ENCODE results near the gene KIRREL2. TPM values are rescaled to one million over a fixed set of nuclear protein-coding genes. Genes with fewer than 3 reads are reported as not detected.

Gene KIRREL2
- polyA plus RNA-seq, 1 experiment, result not detected

DNA sequence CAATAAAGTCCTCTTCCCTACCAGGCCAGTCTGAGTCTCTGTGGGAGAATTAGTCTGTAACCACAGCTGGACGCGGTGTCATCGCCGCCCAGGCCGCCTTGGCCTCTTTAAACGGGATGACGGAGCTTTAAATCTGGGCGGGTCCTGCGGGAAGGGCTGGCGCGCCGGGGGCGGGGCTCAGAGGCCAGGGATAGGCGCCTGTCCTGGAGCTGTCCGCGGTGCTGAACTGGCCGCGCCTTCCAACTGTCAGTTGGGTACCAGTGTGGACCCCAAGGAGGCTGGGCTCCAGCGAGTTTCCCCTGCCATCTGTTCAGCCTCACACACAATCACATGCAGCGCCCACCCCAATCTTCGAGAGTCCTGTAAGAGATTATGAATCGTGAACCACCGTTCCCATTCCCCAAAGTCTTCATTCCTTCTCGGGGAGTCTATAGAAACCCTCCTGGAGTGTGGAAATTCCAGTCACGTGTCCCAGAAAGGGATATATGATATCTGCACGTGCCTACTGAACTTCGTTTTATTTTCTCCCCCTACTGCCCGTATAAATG, 23.1 kb downstream of the KIRREL2 start:
- TF ChIP-seq, protein P1, sequence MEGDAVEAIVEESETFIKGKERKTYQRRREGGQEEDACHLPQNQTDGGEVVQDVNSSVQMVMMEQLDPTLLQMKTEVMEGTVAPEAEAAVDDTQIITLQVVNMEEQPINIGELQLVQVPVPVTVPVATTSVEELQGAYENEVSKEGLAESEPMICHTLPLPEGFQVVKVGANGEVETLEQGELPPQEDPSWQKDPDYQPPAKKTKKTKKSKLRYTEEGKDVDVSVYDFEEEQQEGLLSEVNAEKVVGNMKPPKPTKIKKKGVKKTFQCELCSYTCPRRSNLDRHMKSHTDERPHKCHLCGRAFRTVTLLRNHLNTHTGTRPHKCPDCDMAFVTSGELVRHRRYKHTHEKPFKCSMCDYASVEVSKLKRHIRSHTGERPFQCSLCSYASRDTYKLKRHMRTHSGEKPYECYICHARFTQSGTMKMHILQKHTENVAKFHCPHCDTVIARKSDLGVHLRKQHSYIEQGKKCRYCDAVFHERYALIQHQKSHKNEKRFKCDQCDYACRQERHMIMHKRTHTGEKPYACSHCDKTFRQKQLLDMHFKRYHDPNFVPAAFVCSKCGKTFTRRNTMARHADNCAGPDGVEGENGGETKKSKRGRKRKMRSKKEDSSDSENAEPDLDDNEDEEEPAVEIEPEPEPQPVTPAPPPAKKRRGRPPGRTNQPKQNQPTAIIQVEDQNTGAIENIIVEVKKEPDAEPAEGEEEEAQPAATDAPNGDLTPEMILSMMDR (IDR thresholded peaks at IDR 0.05; ENCODE audit: low read depth, low read length), result no peak
- CTCF ChIA-PET, result no interaction called here
- Histone ChIP-seq H3K27me3 (ENCODE audit: control insufficient read depth, insufficient read depth, low read length) (no peaks in the 10 kb centered on the region), H3K27ac (ENCODE audit: low read depth, low read length) (no peak overlapping the region), H3K9me3 (ENCODE audit: control insufficient read depth, insufficient read depth, low read length) (no peaks in the 10 kb centered on the region), H3K4me3 (ENCODE audit: low read depth, low read length) (no peak overlapping the region)
- peak; percentile 63 for DNase-seq (ENCODE audit: low read depth, low spot score)
- POLR2A ChIA-PET, result interaction anchor here (0.6 to 1.0 kb wide), 4 partner anchors 10 to 57 kb away, joined by 3 to 4 read pairs (median 3); no protein-coding TSS in a partner anchor

DNA sequence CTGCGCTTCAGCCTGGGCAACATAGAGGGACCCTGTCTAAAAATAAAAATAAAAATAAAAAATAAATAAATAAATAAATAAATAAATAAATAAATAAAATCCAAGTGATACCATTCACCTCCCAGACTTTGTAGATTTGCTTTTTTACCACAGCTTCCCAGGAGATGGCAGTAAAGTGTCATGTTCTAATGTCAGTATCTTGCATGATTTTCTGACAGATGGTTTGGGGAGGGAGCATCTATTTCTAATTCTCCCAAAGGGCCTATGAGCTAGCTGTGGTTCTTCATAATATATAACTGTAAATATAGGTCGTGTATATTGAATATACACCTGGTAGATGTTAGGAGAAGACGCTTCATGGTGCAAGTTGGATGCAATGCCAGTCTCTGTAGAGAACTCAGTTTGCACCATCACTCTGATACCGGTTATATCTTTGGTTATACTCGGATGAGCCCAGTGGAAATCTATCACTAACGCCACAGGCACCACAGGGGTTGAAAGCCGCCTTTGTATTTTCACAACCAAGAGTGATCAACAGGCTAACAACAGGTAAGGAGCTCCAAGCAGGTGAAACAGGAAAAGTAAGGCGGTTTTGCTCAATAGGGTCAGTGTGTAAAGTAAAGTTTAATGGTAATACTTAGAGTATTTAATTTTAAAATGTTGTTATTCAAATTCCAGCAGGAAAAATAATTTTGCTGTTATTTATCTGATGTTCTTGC, 25.6 kb downstream of the KIRREL2 start:
- ChIA-PET POLR2A (no interaction called here), CTCF (interaction anchor here (0.8 to 4.1 kb wide), 9 partner anchors 9 to 132 kb away, joined by 3 to 66 read pairs (median 4); partner anchors contain the start of gene ALKBH6)
- H3K4me3 ChIP-seq (ENCODE audit: low read depth, low read length), result no peak overlapping the region
- no peak overlapping the region for H3K27ac ChIP-seq (ENCODE audit: low read depth, low read length)
- peak; percentile 61 for DNase-seq (ENCODE audit: low read depth, low spot score)
- H3K27me3 ChIP-seq (ENCODE audit: control insufficient read depth, insufficient read depth, low read length), result no peaks in the 10 kb centered on the region
- H3K9me3 ChIP-seq (ENCODE audit: control insufficient read depth, insufficient read depth, low read length), result no peaks in the 10 kb centered on the region
- TF ChIP-seq, protein P1 (IDR thresholded peaks at IDR 0.05; ENCODE audit: low read depth, low read length), result peak; percentile 66

DNA sequence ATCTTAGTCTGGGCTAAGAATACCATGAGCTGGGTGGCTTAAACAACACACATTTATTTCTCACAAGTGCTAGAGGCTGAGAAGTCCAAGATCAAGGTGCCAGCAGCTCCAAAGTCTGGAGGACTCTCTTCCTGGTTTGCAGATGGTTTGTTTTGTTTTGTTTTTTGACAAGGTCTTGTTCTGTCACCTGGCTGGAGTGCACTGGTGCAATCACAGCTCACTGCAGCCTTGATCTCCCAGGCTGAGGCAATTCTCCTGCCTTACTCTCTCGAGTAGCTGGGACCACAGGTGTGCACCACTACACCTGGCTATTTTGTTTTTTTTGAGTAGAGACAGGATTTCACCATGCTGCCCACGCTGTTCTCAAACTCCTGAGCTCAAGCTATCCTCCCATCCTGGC, 27.2 kb downstream of the KIRREL2 start:
- no peaks in the 10 kb centered on the region for H3K9me3 ChIP-seq (ENCODE audit: control insufficient read depth, insufficient read depth, low read length)
- H3K27me3 ChIP-seq (ENCODE audit: control insufficient read depth, insufficient read depth, low read length), result no peaks in the 10 kb centered on the region
- H3K4me3 ChIP-seq (ENCODE audit: low read depth, low read length), result no peak overlapping the region
- POLR2A ChIA-PET, result interaction anchor here (0.6 to 1.0 kb wide), 4 partner anchors 13 to 48 kb away, joined by 3 to 5 read pairs (median 4); no protein-coding TSS in a partner anchor
- no peak overlapping the region for H3K27ac ChIP-seq (ENCODE audit: low read depth, low read length)
- no peak for DNase-seq (ENCODE audit: low read depth, low spot score)
- CTCF ChIA-PET, result interaction anchor here (0.6 to 4.1 kb wide), 5 partner anchors 9 to 257 kb away, joined by 3 to 66 read pairs (median 5); no protein-coding TSS in a partner anchor
- TF ChIP-seq, protein P1 (IDR thresholded peaks at IDR 0.05; ENCODE audit: low read depth, low read length), result no peak

DNA sequence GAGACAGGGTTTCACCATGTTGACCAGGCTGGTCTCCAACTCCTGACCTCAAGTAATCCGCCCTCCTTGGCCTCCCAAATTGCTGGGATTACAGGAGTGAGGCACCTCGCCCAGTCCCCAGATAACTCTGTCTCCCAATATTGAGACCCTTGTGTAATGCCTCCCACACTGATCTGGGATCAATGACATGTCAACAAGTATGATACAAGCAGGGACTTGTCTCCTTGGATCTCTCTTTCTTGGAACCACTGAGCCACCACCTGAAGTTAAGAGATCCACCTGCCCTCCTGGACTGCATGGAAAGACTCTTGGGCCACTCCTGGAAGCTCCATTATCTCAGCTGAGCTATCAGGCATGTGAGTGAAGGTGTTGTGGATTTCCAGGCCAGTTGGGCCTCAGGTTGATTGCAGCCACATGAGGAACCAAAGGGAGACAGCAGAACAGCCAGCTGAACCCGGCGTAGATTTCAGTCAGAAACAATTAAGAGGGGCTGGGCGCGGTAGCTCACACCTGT, 28.6 kb downstream of the KIRREL2 start:
- ChIA-PET CTCF (interaction anchor here (1.4 kb wide), 2 partner anchors 46 to 47 kb away, joined by 3 to 5 read pairs; no protein-coding TSS in a partner anchor), POLR2A (no interaction called here)
- no peak overlapping the region for H3K4me3 ChIP-seq (ENCODE audit: low read depth, low read length)
- no peaks in the 10 kb centered on the region; the same call in 1 of the 2 replicates for H3K9me3 ChIP-seq (ENCODE audit: control insufficient read depth, insufficient read depth, low read length)
- DNase-seq (ENCODE audit: low read depth, low spot score), result no peak
- H3K27ac ChIP-seq (ENCODE audit: low read depth, low read length), result no peak overlapping the region
- TF ChIP-seq, protein P1 (IDR thresholded peaks at IDR 0.05; ENCODE audit: low read depth, low read length), result no peak
- H3K27me3 ChIP-seq (ENCODE audit: control insufficient read depth, insufficient read depth, low read length), result no peaks in the 10 kb centered on the region

DNA sequence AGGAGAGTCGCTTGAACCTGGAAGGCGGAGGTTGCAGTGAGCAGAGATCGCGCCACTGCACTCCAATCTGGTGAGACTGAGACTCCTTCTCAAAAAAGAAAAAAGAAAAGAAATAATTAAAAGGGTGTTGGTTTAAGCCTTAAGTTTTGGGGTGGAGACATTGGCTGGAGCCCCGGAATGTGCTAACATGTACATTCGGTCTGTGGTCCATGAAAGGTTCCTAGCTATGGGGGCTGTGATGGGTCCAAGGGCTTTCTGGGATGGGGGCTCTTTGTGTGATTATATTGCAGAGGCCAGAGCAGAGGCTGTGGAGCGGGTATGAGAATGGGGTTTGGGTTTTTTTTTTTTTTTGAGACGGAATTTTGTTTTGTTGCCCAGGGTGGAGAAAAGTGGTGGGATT, 29.2 kb downstream of the KIRREL2 start:
- TF ChIP-seq, protein P1 (IDR thresholded peaks at IDR 0.05; ENCODE audit: low read depth, low read length), result no peak
- Histone ChIP-seq H3K27me3 (ENCODE audit: control insufficient read depth, insufficient read depth, low read length) (no peaks in the 10 kb centered on the region), H3K27ac (ENCODE audit: low read depth, low read length) (no peak overlapping the region), H3K4me3 (ENCODE audit: low read depth, low read length) (no peak overlapping the region), H3K9me3 (ENCODE audit: control insufficient read depth, insufficient read depth, low read length) (no peaks in the 10 kb centered on the region; the same call in 1 of the 2 replicates)
- CTCF ChIA-PET, result interaction anchor here (1.4 kb wide), 2 partner anchors 45 to 46 kb away, joined by 3 to 5 read pairs; no protein-coding TSS in a partner anchor
- POLR2A ChIA-PET, result no interaction called here
- DNase-seq (ENCODE audit: low read depth, low spot score), result no peak
